Skin of body (tissue), 2 donors: Measurements from ENCODE around the gene SPC24. TPM values are rescaled to one million over a fixed set of nuclear protein-coding genes. Genes with fewer than 3 reads are reported as not detected.
"Not testable (repeated sequence)": the region's sequence is repeated elsewhere in the genome, so short reads cannot be mapped to it uniquely, and the experiment has no call there.

Experiments
- DNase-seq: peaks from one replicate; lab custom pipeline; 2025; lab: John Stamatoyannopoulos, UW
- total RNA-seq: library from RNA; depleted of rRNA; stranded (reverse); fragments of >200 nt; gene quantifications from one replicate; pipeline ENCODE4 v1.2.3, GENCODE V29; 2014

Gene SPC24
- total RNA-seq, 1 donor from 2014 or later = 11.5 TPM

DNA sequence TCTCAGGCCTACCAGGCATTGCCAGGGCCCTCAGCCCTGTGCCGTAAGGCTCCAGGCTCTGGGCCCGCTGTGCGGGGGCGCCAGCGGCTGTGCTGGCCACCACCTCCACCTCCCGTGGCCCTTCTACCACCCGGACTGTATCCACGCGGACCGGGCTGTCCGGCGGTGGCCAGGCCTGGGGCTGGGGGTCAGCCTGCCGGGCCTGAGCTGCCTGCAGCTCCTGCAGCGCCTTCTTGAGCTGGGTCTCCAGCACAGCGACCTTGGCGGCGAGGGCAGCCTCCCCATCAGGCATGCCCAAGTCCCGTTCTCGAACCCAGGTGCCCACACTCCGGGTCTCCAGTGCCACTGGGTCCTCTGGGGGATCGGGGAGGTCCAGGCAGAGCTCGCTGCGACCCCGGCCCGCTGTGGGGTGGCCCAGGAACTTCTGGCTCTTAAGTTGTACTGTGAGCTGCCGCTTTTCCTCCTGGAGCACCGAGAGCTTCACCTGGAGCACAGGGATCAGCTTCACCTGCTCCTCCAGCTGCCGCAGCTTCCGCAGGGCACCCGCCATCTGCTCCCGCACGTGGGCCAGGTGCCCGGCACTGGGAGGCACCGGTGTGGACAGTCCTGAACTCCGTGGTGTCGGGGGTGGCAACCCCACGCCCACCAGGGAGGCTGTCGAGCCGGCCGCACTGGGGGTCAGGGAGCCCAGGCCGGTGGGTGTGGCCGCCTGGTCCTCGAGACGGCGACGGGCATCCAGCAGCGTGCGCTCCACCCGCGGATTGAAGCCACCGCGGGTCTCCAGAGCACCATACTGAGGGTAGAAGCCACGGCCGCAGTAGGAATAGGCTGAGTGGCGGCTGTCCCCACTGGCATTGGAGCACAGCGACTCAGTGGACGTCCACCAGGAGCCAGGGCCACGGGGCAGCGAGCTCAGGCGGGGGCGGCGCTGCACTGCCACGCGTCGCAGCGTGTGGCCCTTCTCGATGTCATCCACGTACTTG lies 37.7 kb upstream of the SPC24 start:
- DNase-seq = no peak

DNA sequence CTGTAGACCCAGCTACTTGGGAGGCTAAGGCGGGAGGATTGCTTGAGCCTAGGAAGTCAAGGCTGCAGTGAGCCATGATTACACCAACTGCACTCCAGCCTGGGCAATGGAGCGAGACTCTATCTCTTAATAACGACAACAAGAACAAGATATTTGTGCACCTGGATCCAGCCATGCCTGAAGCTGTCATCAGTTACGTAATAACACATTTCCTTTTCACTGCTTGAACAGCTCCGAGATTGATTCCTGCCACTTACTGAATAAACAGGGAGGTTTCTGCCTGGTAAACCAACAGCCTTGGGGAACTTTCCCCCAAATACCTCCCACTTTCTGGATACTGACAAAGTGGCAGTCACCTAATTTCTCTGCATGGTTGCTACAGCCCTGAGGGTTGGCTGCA lies 36.4 kb upstream of the SPC24 start:
- no peak for DNase-seq

- no peak for DNase-seq
These were observed 35.7 kb upstream of the SPC24 start for GRCh38 chr19:11191273-11191755.

DNA sequence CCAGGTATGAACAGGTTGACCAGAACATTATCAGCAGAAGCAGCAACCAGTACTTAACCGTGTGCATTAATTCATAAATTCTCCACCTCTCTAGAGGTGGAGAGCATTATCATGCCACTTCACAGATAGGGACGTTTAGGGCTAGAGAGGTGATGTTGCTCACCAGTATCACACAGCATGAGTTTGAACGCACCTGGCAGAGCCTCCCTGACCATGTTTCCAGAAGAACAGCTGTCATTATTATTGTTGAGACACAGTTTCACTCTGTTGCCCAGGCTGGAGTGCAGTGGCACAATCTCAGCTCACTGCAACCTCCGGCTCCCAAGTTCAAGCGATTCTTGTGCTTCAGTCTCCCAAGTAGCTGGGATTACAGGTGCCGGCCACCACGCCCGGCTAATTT lies 34.9 kb upstream of the SPC24 start:
- DNase-seq = no peak

- DNase-seq = no peak
These were observed 31.9 kb upstream of the SPC24 start for GRCh38 chr19:11187441-11187840.

GRCh38 chr19:11182994-11183393 lies 27.4 kb upstream of the SPC24 start:
- DNase-seq = no peak

DNA sequence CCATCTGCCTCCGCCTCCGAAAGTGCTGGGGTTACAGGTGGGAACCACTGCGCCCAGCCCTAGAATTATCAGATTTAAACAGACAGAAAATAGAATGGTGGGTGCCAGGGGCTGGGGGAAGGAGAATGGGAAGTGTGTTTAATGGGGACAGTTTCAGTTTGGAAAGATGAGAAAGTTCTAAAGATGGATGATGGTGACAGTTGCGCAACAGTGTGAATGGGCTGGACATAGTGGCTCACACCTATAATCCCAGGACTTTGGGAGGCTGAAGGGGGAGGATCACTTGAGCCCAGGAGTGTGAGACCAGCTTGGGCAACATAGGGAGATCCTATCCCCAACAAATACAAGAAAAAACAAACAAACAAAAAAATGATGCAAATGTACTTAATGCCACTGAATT lies 25.9 kb upstream of the SPC24 start:
- no peak for DNase-seq

- DNase-seq = not testable (repeated sequence)
These were observed 25.4 kb upstream of the SPC24 start for GRCh38 chr19:11180975-11181374.

DNA sequence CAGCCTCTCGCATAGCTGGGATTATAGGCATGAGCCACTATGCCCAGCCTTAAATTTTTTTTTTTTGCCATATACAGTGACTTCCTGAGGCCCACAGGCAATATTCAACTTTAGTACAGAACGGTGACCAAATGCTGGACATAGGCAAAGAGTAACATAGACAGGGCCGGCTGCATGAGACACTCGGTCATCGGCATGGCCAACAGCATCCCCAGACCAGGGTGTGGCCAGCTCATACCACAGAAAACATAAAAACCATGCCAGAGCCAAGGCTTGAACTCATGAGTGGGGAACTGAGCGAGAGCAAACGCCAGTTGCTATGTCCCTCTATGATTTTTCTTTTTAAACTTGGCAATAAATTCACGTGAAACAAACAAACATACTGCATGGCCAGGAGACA lies 24.8 kb upstream of the SPC24 start:
- no peak for DNase-seq

- no peak for DNase-seq
These were observed 24.2 kb upstream of the SPC24 start for GRCh38 chr19:11179716-11180297.

DNA sequence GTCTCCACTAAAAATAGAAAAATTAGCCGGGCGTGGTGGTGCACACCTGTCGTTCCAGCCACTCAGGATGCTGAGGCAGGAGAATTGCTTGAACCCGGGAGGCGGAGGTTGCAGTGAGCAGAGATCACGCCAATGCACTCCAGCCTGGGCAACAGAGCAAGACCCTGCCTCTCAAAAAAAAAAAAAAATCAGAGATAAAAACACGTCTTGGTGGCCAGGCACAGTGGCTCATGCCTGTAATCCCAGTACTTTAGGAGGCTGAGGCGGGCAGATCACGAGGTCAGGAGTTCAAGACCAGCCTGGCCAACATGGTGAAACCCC lies 23.5 kb upstream of the SPC24 start:
- not testable (repeated sequence) for DNase-seq

DNA sequence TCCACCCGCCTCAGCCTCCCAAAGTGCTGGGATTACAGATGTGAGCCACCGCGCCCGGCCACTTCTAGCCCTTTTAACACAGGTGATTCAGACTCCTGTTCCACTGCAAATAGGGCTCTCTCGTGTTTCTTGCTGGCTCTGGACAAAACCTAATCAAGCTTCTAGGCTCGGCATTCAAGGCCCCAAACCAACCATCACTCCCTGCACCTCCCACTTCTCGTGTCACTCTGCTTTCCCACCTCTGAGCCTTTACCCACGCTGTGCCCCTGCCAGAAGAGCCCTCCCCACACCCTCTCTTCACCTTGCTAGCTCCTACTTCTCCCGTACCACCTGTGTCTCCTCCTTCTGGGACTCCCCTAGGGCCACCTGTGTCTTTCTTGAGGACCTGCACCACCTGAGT lies 22.0 kb upstream of the SPC24 start:
- no peak for DNase-seq

- DNase-seq = no peak
These were observed 21.0 kb upstream of the SPC24 start for GRCh38 chr19:11176466-11177193.

GRCh38 chr19:11175920-11176319 lies 20.3 kb upstream of the SPC24 start:
- DNase-seq = no peak

GRCh38 chr19:11174336-11174735 lies 18.8 kb upstream of the SPC24 start:
- DNase-seq = no peak

- no peak for DNase-seq
These were observed 18.1 kb upstream of the SPC24 start for GRCh38 chr19:11173516-11174155.

DNA sequence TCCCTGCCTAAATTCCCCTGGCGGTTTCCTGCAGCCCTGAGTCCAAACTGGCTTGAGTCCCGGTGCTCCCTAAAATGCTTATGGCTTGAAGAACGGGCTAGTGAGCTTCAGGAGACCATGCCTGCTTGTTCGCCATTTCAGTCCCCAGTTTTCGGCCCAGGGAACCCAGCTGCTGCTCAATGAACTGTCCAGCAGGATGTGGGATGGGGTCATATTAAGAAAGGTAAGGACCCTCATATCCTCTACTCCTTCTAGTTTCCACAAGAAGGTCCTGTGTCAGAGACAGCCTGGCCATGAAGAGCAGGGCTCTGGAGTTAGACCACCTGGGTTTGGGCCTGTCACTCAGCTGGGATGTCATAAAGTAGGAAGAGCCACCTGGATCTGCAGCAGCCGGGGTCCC lies 17.0 kb upstream of the SPC24 start:
- DNase-seq = no peak

- DNase-seq = no peak
These were observed 15.6 kb upstream of the SPC24 start for GRCh38 chr19:11171144-11171543.

DNA sequence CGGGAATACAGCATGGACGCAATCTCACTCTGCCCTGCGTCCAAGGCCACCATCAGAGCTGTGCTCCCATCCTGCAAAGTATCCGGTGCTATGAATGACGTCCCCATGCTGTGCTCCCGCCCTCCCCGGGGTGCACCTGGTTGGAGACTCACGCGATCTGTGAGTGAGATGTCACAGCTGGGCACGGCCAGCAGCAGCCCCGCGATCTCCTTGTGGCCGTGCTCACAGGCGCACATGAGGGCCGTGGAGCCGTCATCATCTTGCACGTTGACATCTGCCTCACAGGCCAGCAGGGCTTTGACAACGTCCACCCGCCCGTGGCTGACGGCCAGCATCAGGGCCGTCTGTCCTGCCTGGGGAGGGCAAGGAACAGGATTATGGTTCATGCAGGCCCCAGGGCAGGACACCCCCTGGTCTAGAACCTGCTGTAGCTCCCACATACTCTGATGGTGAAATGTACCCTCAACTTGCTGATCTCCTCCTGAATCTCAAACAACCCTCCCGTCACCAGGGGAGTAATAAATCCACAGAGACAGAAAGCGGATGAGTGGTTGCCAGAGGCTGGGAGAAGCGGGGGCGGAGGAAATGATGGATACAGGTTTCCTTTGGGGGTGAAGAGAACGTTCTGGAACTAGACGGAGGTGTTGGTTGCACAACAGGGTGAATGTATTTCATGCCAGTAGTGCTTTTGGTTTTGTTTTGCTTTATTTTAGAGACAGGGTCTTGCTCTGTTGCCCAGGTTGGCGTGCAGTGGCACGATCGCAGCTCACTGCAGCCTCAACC lies 14.5 kb upstream of the SPC24 start:
- no peak for DNase-seq

GRCh38 chr19:11168568-11168967 lies 13.0 kb upstream of the SPC24 start:
- DNase-seq = no peak
